Measurements from ENCODE around the gene PPTC7. TPM values are rescaled to one million over a fixed set of nuclear protein-coding genes. Genes with fewer than 3 reads are reported as not detected.
A peak's percentile ranks its signal among the peaks of the same experiment; 100 is the strongest.
"Not testable (repeated sequence)": the region's sequence is repeated elsewhere in the genome, so short reads cannot be mapped to it uniquely, and the experiment has no call there.

The PPTC7 gene
- total and polyA plus RNA-seq, 2 of the 13 experiments (the other 11 are each of a cell fraction or from before 2014, with no cell fraction given): 4.8 to 12.3 TPM

- intact Hi-C loops (cut with micrococcal nuclease; ENCODE audit: unreplicated experiment): not testable (repeated sequence)
Measured at GRCh38 chr12:110592919-110593318, 9.8 kb upstream of the PPTC7 start.

GRCh38 chr12:110592078-110592477 is 9.0 kb upstream of the PPTC7 start:
- TF ChIP-seq ZFP91 (CRISPR knock-in tag; IDR thresholded peaks at IDR 0.05; ENCODE audit: borderline replicate concordance) (0 out of 2 replicates have a peak, but pooled peaks have one; percentile 1), ZEB1 (IDR thresholded peaks at IDR 0.05; ENCODE audit: insufficient replicate concordance, low read depth) (peak; percentile 5), PHF5A (CRISPR knock-in tag; IDR thresholded peaks at IDR 0.05; ENCODE audit: low read depth, unreplicated experiment) (no peak), ZNF256 (CRISPR knock-in tag; conservative IDR thresholded peaks at IDR 0.05) (no peak), MTA1 (CRISPR knock-in tag; IDR thresholded peaks at IDR 0.05; ENCODE audit: borderline replicate concordance) (0 out of 2 replicates have a peak, but pooled peaks have one; percentile 13), NFRKB (IDR thresholded peaks at IDR 0.05) (no peak), ZNF121 (CRISPR knock-in tag; IDR thresholded peaks at IDR 0.05) (peak; percentile 92), ZNF580 (CRISPR knock-in tag; IDR thresholded peaks at IDR 0.05; ENCODE audit: borderline replicate concordance, low read depth) (no peak)
- Histone ChIP-seq H3K27ac (ENCODE audit: extremely low read length, insufficient read depth, low read length) (peak overlapping the region; percentile 80), H2AFZ (ENCODE audit: low read length) (no peak overlapping the region), H3K4me3 (replicated peaks in 1 of 3; ENCODE audit: insufficient read depth in 1 of 3, low read depth in 2 of 3, low read length in 3 of 3) (peak overlapping the region in 2 of 3 experiments; percentile 40 to 52; a peak in 3 of 6 replicates), H4K20me1 (ENCODE audit: insufficient read depth, low read length) (no peaks in the 10 kb centered on the region), H3K36me3 (replicated peaks in 1 of 2; ENCODE audit: control insufficient read depth in 1 of 2, insufficient read depth in 2 of 2, low read length in 2 of 2) (no peaks in the 10 kb centered on the region), H3K9me3 (ENCODE audit: low read length) (no peaks in the 10 kb centered on the region), H3K4me2 (ENCODE audit: low read depth, low read length) (peak overlapping the region; percentile 76), H3K79me2 (ENCODE audit: insufficient read depth, low read length) (no peaks in the 10 kb centered on the region), H3K27me3 (ENCODE audit: control insufficient read depth in 1 of 2, insufficient read depth in 2 of 2, low read length in 2 of 2) (no peaks in the 10 kb centered on the region), H3K4me1 (ENCODE audit: insufficient read depth, low read length) (peaks cover 34% of the 10 kb centered on the region), H3K9ac (ENCODE audit: insufficient read depth, low read depth, low read length) (no peak overlapping the region)
- POLR2A ChIA-PET: interaction anchor here (0.8 to 2.8 kb wide), 6 partner anchors 8 to 142 kb away, joined by 3 to 15 read pairs (median 5); partner anchors contain the start of genes ARPC3, FAM216A and GPN3
- FAIRE-seq: no peak
- CTCF ChIA-PET (ENCODE audit: low intra/inter-chr PET ratio, low total read pairs): no interaction called here
- 18% methylated on average over 5 of the region's 5 CpGs for WGBS (ENCODE audit: low lambda C conversion rate)
- in situ Hi-C loops (cut with HindIII; ENCODE audit: extremely low pct_ligation_motif_present, low pct_unique_long_range_greater_than_20kb) (loop anchor here (5.0 to 25.0 kb wide), 2 partner anchors 35 to 480 kb away; partner anchors contain the start of gene IFT81), intact Hi-C loops (cut with micrococcal nuclease; ENCODE audit: unreplicated experiment) (no loop called here)
- DNase-seq (ENCODE audit: low spot score): no peak
- peak; percentile 50 for ATAC-seq
- no TSS peak for BruUV-seq (replicated peaks)

More at GRCh38 chr12:110592919-110593318, 9.8 kb upstream of the PPTC7 start:
- peaks cover 34% of the 10 kb centered on the region for H3K4me1 ChIP-seq (ENCODE audit: insufficient read depth, low read length)
- in situ Hi-C loops (cut with HindIII; ENCODE audit: extremely low pct_ligation_motif_present, low pct_unique_long_range_greater_than_20kb): loop anchor here (5.0 to 25.0 kb wide), 2 partner anchors 36 to 481 kb away; partner anchors contain the start of gene IFT81
- H3K27ac ChIP-seq (ENCODE audit: extremely low read length, insufficient read depth, low read length); BruUV-seq (replicated peaks); ATAC-seq; H3K36me3 ChIP-seq (replicated peaks in 1 of 2; ENCODE audit: control insufficient read depth in 1 of 2, insufficient read depth in 2 of 2, low read length in 2 of 2); H2AFZ ChIP-seq (ENCODE audit: low read length); H3K9me3 ChIP-seq (ENCODE audit: low read length); H3K9ac ChIP-seq (ENCODE audit: insufficient read depth, low read depth, low read length); H3K4me2 ChIP-seq (ENCODE audit: low read depth, low read length); H4K20me1 ChIP-seq (ENCODE audit: insufficient read depth, low read length); H3K4me3 ChIP-seq (replicated peaks in 1 of 3; ENCODE audit: insufficient read depth in 1 of 3, low read depth in 2 of 3, low read length in 3 of 3); H3K27me3 ChIP-seq (ENCODE audit: control insufficient read depth in 1 of 2, insufficient read depth in 2 of 2, low read length in 2 of 2); FAIRE-seq; CTCF ChIA-PET (ENCODE audit: low intra/inter-chr PET ratio, low total read pairs); DNase-seq (ENCODE audit: low spot score); H3K79me2 ChIP-seq (ENCODE audit: insufficient read depth, low read length): not testable (repeated sequence)
- POLR2A ChIA-PET: interaction anchor here (2.8 kb wide), 1 partner anchor 11 kb away, joined by 11 read pairs; no protein-coding TSS in a partner anchor
- WGBS (ENCODE audit: low lambda C conversion rate): 91% methylated on average over 4 of the region's 4 CpGs
